Vagina (tissue), 2 donors: ENCODE data around the gene KLF6.

ENCODE experiments used
- POLR2A ChIP-seq, 2 donors: fragments of 450-650 bp; IDR thresholded peaks; one replicate each; pipeline ENCODE4 v1.6.1; 2017; ENCODE audit warnings: antibody characterized with exemption in 2 of 2, mild to moderate bottlenecking in 2 of 2, moderate library complexity in 2 of 2
- TF ChIP-seq, protein P1 (sequence below), 3 experiments: fragments of 450-650 bp in 2 of 3; fragments of 200-600 bp in 1 of 3; sonication (generic) in 1 of 3; IDR thresholded peaks; one replicate each; pipeline ENCODE4 v1.5.1; 2017 to 2019; ENCODE audit warnings: antibody characterized with exemption in 3 of 3, mild to moderate bottlenecking in 2 of 3, moderate library complexity in 2 of 3

DNA sequence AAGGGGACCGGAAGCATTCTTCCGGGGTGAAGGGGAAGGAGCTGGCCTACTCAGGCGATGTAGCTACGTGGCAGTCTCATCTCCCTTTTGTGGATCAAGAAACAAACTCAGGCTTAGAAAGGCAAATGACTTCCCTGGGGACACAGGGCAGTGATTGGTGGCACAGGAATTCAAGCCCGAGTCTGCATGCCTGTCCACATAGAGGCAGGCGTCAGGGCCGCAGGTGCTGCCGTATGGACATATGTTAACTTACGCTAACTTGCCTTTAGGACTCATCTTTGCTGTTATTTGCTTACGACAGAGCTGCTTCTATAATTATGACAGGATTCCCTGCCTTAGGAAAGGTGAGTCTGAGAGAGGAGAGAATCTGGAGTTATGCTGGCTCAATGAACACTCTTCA is 42.3 kb upstream of the KLF6 start:
- TF ChIP-seq, protein P1, sequence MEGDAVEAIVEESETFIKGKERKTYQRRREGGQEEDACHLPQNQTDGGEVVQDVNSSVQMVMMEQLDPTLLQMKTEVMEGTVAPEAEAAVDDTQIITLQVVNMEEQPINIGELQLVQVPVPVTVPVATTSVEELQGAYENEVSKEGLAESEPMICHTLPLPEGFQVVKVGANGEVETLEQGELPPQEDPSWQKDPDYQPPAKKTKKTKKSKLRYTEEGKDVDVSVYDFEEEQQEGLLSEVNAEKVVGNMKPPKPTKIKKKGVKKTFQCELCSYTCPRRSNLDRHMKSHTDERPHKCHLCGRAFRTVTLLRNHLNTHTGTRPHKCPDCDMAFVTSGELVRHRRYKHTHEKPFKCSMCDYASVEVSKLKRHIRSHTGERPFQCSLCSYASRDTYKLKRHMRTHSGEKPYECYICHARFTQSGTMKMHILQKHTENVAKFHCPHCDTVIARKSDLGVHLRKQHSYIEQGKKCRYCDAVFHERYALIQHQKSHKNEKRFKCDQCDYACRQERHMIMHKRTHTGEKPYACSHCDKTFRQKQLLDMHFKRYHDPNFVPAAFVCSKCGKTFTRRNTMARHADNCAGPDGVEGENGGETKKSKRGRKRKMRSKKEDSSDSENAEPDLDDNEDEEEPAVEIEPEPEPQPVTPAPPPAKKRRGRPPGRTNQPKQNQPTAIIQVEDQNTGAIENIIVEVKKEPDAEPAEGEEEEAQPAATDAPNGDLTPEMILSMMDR (IDR thresholded peaks at IDR 0.05) = no peak
- no peak for TF ChIP-seq POLR2A (IDR thresholded peaks at IDR 0.05)
